Testis (tissue), 2 donors: Measurements from ENCODE around the gene MYO7B.

Experiments used
- CTCF ChIP-seq, 3 experiments: fragments of 450-650 bp in 2 of 3; fragments of 200-600 bp in 1 of 3; sonication (generic) in 1 of 3; IDR thresholded peaks; one replicate each; pipeline ENCODE4 v1.5.1; 2016 to 2019; ENCODE audit warnings: antibody characterized with exemption in 3 of 3, mild to moderate bottlenecking in 2 of 3, moderate library complexity in 1 of 3
- POLR2A ChIP-seq: fragments of 450-650 bp; IDR thresholded peaks from one replicate; pipeline ENCODE4 v1.6.1; 2017; ENCODE audit warnings: antibody characterized with exemption, mild to moderate bottlenecking, moderate library complexity

GRCh38 chr2:127567351-127567854 is 31.9 kb downstream of the MYO7B start:
- TF ChIP-seq CTCF (IDR thresholded peaks at IDR 0.05) (no peak), POLR2A (no peak)
